Ammon's horn (tissue), 1 donor: Measurements from ENCODE around the gene RAET1L.
A peak's percentile ranks its signal among the peaks of the same experiment; 100 is the strongest.
"Not testable (repeated sequence)": the region's sequence is repeated elsewhere in the genome, so short reads cannot be mapped to it uniquely, and the experiment has no call there.

Source experiments
- DNase-seq: peaks from one replicate; pipeline ENCODE4 v3.0.0-alpha.2; 2016; ENCODE audit warnings: low spot score

RAET1L gene

GRCh38 chr6:150016324-150017185 is 8.8 kb downstream of the RAET1L start:
- DNase-seq: peak; percentile 89

GRCh38 chr6:150015281-150016001 is 9.9 kb downstream of the RAET1L start:
- not testable (repeated sequence) for DNase-seq

- DNase-seq: not testable (repeated sequence)
Observed at GRCh38 chr6:150014623-150015280, 10.6 kb downstream of the RAET1L start.

- not testable (repeated sequence) for DNase-seq
Observed at GRCh38 chr6:150013785-150014622, 11.3 kb downstream of the RAET1L start.

GRCh38 chr6:150012846-150013784 is 12.2 kb downstream of the RAET1L start:
- DNase-seq: not testable (repeated sequence)

- DNase-seq: no peak
Observed at GRCh38 chr6:150008588-150008987, 16.7 kb downstream of the RAET1L start.

GRCh38 chr6:150006961-150007464 is 18.3 kb downstream of the RAET1L start:
- DNase-seq: no peak

- no peak for DNase-seq
Observed at GRCh38 chr6:150005761-150006651, 19.3 kb downstream of the RAET1L start.

GRCh38 chr6:150004783-150005717 is 20.3 kb downstream of the RAET1L start:
- DNase-seq: peak; percentile 89

- DNase-seq: no peak
Observed at GRCh38 chr6:150004101-150004782, 21.1 kb downstream of the RAET1L start.

- not testable (repeated sequence) for DNase-seq
Observed at GRCh38 chr6:150003599-150003998, 21.7 kb downstream of the RAET1L start.

GRCh38 chr6:150002710-150003109 is 22.6 kb downstream of the RAET1L start:
- DNase-seq: no peak

- DNase-seq: no peak
Observed at GRCh38 chr6:150001295-150002008, 23.9 kb downstream of the RAET1L start.

GRCh38 chr6:149999636-150000035 is 25.7 kb downstream of the RAET1L start:
- DNase-seq: no peak

GRCh38 chr6:149995971-149996370 is 29.4 kb downstream of the RAET1L start:
- no peak for DNase-seq

- no peak for DNase-seq
Observed at GRCh38 chr6:149995235-149995750, 30.0 kb downstream of the RAET1L start.

GRCh38 chr6:149991838-149992237 is 33.5 kb downstream of the RAET1L start:
- no peak for DNase-seq
